SH-SY5Y (cell line): Measurements from ENCODE around the gene UFSP1.

ENCODE experiments used
- GATA2 ChIP-seq: IDR thresholded peaks from 2 replicates; pipeline ENCODE4 v1.6.1; 2011; ENCODE audit warnings: mild to moderate bottlenecking, low read depth, low read length
- GATA3 ChIP-seq: IDR thresholded peaks from 2 replicates; pipeline ENCODE4 v1.6.1; 2011; ENCODE audit warnings: low read depth, mild to moderate bottlenecking, low read length, moderate library complexity

Gene UFSP1

DNA sequence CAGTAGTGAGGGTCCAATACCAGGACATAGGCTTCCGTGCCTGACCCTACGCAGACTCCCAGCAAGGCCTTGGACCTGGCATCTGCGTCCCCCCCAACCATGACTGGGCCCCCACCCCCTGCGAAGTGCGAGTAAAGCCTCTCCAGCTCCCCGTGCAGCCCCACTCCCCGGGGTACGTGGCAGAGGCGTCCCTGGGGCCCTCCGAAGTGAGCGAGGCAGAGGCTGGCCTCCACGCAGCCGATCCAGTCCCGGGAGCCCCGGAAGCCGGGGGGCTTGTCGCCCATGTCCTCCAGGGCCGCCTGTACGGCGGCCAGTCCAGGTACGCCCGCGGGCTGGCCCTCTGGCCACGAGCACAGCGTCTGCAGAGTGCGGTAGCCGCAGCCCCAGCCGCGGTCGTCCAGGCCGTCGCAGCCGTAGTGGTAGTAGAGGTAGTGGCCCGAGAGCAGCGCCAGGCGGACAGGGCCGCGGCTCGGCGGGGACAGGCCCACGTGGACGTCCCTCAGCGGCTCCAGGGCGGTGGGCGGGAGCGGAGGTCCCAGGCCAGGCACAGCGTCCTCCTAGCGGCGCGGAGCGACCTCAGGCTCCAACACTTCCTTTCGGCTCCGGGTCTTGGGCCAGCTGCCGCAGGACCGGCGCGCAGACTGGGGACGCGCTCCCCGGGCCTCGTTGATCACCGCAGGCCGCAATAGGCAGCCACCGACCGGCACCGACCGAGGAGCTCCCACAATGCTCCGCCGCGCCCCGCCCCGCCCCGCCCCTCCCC, at the start of gene UFSP1:
Gene UFSP1 (minus strand): TSS at position 728 of the 763 bp plus-strand sequence. CDS start 444 bp downstream, at position 284.
- TF ChIP-seq GATA2 (no peak), GATA3 (no peak)

DNA sequence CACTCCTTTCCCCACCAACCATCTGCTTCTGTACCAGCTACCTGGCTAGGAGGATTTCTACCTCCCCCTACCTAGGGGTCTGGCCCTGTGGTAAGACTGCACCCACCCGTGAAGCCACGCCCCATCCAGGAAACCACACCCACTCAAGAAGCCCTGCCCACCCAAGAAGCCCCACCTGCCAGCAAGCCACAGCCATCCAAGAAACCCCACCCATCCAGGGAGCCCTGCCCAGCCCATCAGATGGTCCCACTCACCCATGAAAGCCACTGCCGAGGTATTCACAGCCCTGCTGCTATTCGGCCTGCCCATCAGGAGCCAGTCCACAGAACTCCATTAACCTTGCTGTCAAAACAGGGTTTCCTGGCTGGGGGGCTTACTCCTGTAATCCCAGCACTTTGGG, 44.2 kb upstream of the UFSP1 start:
- no peak for TF ChIP-seq GATA3
- no peak for TF ChIP-seq GATA2

DNA sequence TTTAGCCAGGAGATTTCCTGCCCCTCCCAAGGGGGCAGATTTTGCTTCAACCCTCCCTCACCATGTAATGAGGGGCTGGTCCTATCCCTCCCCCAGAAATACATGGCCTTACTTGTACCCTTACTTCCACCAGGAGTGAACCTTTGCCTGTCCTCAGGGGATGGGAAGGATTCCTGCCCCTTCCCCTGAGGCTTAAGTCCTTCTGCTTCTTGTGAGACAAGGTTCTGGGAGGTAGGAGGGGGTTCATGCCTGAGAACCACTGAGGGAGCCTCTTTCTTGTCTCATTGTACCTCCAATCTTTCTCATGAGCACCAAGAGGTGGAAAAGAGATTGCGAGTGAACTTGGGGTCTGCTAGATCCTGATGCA, 40.3 kb upstream of the UFSP1 start:
- TF ChIP-seq GATA3 (no peak), GATA2 (no peak)

DNA sequence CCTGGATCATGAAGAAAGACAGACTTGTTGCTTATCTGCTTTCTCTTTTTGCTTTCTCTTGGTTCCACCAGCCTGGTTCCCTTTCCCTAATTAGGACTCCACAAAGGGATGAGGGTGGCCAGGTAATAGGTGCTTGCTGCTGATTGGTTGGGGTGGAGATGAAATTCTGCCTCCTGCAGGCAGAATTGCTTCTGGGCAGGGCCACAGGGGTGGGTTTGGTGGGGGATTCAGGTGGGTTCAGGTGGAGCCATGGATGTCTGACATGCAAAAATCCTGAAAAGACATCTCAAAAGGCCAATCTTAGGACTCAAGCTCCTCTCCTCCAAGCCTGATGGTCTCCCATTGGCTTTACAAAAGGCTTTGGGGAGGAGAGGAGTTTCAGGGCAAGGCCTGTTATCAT, 31.5 kb upstream of the UFSP1 start:
- TF ChIP-seq GATA2, result no peak
- no peak for TF ChIP-seq GATA3

DNA sequence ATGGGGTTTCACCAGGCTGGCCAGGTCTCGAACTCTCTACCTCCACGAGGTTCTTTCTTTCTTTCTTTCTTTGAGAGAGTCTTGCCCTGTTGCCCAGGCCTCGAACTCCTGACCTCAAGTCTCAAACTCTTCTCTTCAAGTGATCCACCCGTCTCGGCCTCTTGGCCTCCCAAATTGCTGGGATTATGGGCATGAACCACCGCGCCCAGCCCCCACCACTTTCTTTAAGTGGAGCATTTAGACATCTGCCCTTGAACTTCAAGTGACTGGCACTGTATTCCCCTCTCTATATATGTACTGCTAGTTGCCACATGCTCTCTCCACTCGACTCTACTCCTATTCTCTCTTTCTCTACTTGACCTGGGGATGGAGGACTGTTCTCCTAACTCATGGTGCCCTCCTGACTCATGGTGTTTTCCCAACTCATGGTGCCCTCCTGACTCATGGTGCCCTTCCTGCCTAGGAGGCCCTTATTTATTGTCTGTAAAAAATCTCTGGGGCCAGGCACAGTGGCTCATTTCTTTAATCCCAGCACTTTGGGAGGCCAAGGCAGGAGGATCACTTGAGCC, 25.4 kb upstream of the UFSP1 start:
- no peak for TF ChIP-seq GATA3

DNA sequence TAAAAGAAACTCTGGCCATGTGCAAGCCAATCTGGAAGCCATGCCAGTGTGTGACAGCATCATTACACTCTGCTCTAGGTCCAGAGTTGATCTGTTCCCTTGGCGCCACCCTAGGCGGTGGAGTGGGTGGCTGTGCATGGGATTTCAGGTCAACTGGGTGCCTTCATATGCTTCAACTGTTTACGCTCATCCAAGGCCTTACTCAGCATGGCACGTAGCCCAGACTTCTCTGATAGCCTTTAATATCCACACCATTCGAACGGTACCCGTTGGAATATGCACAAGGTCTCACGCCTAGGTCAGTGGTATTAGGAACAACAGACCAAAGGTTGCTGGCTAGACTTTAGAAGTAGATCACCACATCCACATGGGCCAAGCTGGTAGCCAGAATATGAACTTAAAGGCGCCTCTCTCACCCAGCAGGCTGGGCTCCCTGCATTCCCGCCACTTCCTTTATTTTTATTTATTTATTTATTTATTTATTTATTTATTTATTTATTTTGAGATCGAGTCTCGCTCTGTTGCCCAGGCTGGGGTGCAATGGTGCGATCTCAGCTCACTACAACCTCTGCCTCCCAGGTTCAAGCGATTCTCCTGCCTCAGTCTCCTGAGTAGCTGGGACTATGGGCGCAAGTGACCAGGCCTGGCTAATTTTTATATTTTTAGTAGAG, 24.8 kb upstream of the UFSP1 start:
- TF ChIP-seq GATA3, result no peak

DNA sequence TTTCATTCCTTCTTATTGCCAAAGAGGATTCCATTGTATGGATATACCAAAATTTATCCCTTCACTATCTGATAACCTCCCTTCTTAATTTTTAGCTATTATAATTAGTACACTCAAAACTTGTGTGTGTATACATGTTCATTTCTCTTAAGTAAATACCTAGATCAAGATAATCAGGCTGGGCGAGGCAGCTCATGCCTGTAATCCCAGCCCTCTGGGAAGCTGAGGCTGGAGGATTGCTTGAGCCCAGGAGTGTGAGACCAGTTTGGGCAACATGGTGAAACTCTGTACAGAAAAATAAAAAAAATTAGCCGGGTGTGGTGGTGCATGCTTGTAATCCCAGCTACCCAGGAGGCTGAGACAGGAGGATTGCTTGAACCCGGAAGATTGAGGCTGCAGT, 22.0 kb upstream of the UFSP1 start:
- TF ChIP-seq GATA2 (no peak), GATA3 (no peak)

DNA sequence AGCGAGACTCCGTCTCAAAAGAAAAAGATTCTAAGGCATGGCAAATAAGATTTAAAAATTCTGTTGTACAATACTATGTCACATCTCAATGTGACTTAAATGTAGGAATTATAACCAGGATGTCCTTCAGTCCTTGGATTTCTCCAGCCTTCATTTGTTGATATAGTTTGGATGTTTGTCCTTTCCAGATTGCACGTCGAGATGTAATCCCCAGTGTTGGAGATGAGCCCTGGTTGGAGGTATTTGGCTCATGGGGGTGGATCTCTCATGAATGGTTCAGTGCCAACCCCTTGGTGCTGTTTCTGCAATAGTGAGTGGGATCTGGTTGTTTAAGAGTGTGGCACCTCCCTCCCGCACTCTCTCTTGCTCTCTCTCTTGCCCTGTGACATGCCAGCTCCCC, 19.0 kb upstream of the UFSP1 start:
- TF ChIP-seq GATA2, result no peak
- no peak for TF ChIP-seq GATA3

DNA sequence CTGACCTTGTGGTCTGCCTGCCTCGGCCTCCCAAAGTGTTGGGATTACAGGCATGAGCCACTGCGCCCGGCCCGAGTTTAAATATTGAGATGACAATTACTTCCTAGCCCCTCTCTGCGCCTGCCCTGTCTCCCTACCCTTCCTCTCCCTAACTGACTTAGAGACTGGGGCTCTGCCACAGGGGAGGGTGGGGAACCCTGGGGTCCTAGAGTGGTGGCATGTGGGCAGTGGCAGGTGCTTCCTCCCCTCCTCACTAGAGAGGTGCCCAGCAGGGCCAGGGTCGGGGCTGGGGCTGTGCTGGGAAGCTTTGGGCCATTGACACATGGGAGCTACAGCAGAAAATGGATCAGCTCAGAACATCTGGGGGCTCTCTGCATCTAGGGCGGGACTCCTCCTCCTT, 13.1 kb upstream of the UFSP1 start:
- TF ChIP-seq GATA3 (no peak), GATA2 (no peak)

DNA sequence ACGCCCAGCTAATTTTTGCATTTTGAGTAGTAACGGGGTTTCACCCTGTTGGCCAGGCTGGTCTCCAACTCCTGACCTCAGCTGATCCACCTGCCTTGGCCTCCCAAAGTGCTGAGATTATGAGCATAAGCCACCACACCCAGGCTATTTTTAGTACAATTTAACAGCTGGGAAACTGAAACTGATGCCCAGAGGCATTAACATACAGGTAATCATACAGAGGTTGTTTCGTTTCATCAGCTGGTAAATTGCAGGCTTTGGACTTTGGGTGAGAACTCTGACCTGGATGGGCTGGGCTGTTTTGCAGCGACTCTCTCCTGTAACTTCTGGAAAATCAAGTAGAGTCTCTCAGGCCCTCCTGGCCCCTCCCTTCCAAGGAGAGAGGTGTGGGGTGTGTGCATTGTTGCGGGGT, 12.4 kb upstream of the UFSP1 start:
- TF ChIP-seq GATA2, result no peak
- no peak for TF ChIP-seq GATA3

DNA sequence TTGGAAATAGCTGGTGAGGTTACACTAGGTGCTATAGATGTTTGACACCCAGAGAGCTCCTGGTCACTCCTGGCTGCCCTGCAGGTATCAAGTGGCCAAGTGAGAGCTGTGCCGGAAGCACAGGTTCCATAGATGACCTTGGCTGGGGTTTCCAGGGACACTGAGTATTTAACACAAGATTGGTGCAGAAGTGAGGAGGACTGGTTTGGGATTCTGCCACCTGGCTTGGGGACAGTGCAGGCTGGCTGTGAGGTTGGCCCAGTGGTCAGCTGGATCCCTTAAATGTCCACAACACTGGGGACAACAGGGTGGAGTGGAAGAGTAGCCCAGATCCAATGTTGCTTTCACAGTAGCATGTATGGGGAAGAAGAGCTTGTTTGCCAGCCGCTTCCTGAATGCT, 11.5 kb upstream of the UFSP1 start:
- TF ChIP-seq GATA2, result no peak
- no peak for TF ChIP-seq GATA3

DNA sequence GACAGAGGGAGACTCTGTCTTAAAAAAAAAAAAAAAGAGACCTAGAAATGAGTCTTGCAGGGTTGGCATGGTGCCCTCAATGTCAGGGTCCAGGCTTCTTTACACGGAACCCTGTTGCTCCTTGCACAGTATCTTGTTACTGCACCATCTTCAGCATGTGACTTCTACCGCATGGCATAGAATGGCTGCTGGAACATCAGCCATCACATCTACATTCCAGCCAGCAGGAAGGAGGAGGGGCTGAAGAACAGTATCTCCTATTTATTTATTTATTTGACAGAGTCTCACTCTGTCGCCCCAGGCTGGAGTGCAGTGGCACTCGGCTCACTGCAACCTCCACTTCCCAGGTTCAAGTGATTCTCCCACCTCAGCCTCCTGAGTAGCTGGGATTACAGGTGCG, 9.9 kb upstream of the UFSP1 start:
- TF ChIP-seq GATA3 (no peak), GATA2 (no peak)

DNA sequence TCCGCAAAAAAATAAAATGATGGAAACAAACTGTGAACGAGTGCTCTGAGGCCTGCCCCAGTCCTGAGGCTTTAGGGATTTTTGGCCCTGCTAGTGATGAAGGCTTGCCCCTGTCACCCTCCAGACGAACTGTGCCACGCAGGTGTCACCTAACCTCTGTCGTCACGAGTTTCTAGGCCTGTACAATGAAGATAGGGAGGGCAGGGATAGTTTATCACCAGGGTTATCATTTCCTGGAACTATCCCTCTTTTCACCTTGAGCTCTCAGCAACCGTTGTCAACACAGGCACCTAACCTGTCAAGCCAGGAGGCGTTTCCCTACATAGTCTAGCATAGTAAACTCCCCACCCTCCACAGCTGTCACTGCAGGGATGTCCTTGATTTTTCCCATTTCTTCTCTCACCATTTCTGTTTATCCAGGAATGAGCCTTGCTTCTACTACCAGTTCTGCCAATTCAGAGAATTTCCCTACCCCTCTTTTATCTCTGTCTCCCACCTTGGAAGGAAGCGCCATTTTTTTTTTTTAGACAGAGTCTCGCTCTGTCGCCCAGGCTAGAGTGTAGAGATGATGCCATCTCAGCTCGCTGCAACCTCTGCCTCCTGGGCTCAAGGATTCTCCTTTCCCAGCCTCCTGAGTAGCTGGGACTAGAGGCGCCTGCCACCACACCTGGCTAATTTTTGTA, 8.4 kb upstream of the UFSP1 start:
- TF ChIP-seq GATA3, result no peak
- no peak for TF ChIP-seq GATA2

DNA sequence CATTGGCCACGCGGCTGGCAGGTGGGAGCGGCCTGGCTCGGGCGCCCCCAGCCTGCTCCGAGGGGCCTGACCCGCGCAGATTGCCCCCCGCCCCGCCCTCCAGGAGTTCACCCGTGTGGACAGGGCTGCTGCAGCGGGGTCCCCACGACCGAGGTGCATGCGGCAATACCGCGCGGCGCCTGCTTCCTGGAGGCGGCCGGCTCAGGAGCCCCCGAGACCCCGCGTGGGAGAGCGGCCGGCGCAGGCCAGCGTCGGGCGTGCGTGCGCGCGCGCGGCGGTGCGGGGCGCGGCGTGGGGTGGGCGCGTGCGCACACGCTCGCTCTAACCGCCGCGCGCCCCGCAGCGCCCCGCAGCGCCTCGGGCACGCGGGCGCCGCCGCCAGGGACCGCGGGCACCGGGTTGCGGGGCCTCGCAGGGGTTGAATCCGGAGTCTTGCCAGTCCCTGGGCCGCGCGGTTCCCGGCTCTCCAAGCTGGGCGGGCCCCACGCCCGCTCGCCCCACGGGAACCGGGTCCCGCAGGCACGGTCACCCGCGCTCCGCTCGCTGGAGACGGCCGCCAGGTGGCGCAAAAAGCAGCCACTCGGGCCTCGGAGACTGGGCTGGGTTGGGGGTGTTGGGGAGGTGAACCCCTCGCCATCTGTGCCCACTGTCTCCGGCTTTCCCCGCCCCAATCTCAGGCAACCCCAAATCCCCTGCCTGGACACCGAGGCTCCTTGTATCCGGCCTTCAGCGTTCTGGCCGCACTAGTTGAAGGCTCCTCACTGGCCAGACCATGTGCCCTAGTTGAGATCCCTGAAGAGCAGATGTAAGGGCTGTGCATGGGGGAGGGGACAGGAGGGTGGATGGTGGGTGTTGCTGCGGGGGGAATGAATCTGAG, 7.5 kb upstream of the UFSP1 start:
- TF ChIP-seq GATA3 (no peak), GATA2 (no peak)
